Neuronal stem cell (in vitro differentiated cells): ENCODE data around the gene CCDC70.
"Not testable (repeated sequence)": the region's sequence is repeated elsewhere in the genome, so short reads cannot be mapped to it uniquely, and the experiment has no call there.

Source experiments
- DNase-seq: peaks from one replicate; pipeline ENCODE4 v3.0.0-alpha.2; 2013; ENCODE audit warnings: low spot score
- H2AFZ ChIP-seq: one replicate; pipeline ENCODE4 v1.6.1; 2013; ENCODE audit warnings: mild to moderate bottlenecking, low read length, inconsistent platforms
- H2AK5ac ChIP-seq: 2 replicates; pipeline ENCODE4 v1.6.1; 2013; ENCODE audit warnings: low read depth, mild to moderate bottlenecking, inconsistent platforms, low read length, moderate library complexity, mixed read lengths
- H2BK120ac ChIP-seq: 2 replicates; pipeline ENCODE4 v1.6.1; 2013; ENCODE audit warnings: low read depth, mild to moderate bottlenecking, inconsistent platforms, low read length, moderate library complexity, mixed read lengths
- H2BK12ac ChIP-seq: one replicate; pipeline ENCODE4 v1.6.1; 2013; ENCODE audit warnings: low read length, inconsistent platforms
- H2BK15ac ChIP-seq: 2 replicates; pipeline ENCODE4 v1.6.1; 2013; ENCODE audit warnings: mild to moderate bottlenecking, low read length, inconsistent platforms, mixed read lengths
- H2BK5ac ChIP-seq: one replicate; pipeline ENCODE4 v1.6.1; 2013; ENCODE audit warnings: inconsistent platforms, mild to moderate bottlenecking, low read length, moderate library complexity
- H3K14ac ChIP-seq: one replicate; pipeline ENCODE4 v1.6.1; 2013; ENCODE audit warnings: low read length, inconsistent platforms
- H3K18ac ChIP-seq: 2 replicates; pipeline ENCODE4 v1.6.1; 2013; ENCODE audit warnings: low read length, inconsistent platforms
- H3K23ac ChIP-seq: 2 replicates; pipeline ENCODE4 v1.6.1; 2013; ENCODE audit warnings: low read depth, mild to moderate bottlenecking, mixed read lengths, low read length, inconsistent platforms; ENCODE audit not compliant: poor library complexity
- H3K27ac ChIP-seq: replicated peaks from 3 replicates; pipeline ENCODE4 v1.5.1; 2013; ENCODE audit warnings: low read length, inconsistent platforms
- H3K27me3 ChIP-seq, 3 experiments: 2 replicates each; pipeline ENCODE4 v1.6.1; 2013; ENCODE audit warnings: low read length in 3 of 3, mild to moderate bottlenecking in 2 of 3, inconsistent platforms in 1 of 3, low read depth in 1 of 3, mixed read lengths in 1 of 3, moderate library complexity in 1 of 3; ENCODE audit not compliant: control insufficient read depth in 3 of 3, insufficient read depth in 3 of 3
- H3K36me3 ChIP-seq, 2 donors: replicated peaks in 1 of 2; 2 replicates each; pipeline ENCODE4 v1.6.1; 2013; ENCODE audit warnings: low read length in 2 of 2; ENCODE audit not compliant: control insufficient read depth in 2 of 2, insufficient read depth in 2 of 2
- H3K4ac ChIP-seq: 2 replicates; pipeline ENCODE4 v1.6.1; 2013; ENCODE audit warnings: inconsistent platforms, mild to moderate bottlenecking, low read length, moderate library complexity
- H3K4me1 ChIP-seq, 2 donors: 1 replicate in 1 of 2; 2 replicates in 1 of 2; pipeline ENCODE4 v1.6.1; 2013; ENCODE audit warnings: low read length in 2 of 2, low read depth in 1 of 2; ENCODE audit not compliant: control insufficient read depth in 2 of 2, insufficient read depth in 1 of 2
- H3K4me2 ChIP-seq: one replicate; pipeline ENCODE4 v1.6.1; 2013; ENCODE audit warnings: mild to moderate bottlenecking, low read length, inconsistent platforms; ENCODE audit not compliant: insufficient read depth, poor library complexity, severe bottlenecking
- H3K4me3 ChIP-seq, 2 donors: 2 replicates each; pipeline ENCODE4 v1.5.1; 2013; ENCODE audit warnings: low read length in 2 of 2, mild to moderate bottlenecking in 2 of 2, inconsistent platforms in 1 of 2, moderate library complexity in 1 of 2
- H3K79me1 ChIP-seq: one replicate; pipeline ENCODE4 v1.6.1; 2013; ENCODE audit warnings: low read depth, mild to moderate bottlenecking, inconsistent platforms, low read length, moderate library complexity
- H3K9ac ChIP-seq: one replicate; pipeline ENCODE4 v1.6.1; 2013; ENCODE audit warnings: mild to moderate bottlenecking, low read depth, low read length, inconsistent platforms; ENCODE audit not compliant: poor library complexity
- H3K9me3 ChIP-seq, 2 donors: replicated peaks in 1 of 2; 2 replicates each; pipeline versions ENCODE3 to v1.6.1; 2013; ENCODE audit warnings: low read length in 2 of 2, mild to moderate bottlenecking in 2 of 2, inconsistent platforms in 1 of 2, low read depth in 1 of 2, mixed read lengths in 1 of 2, moderate library complexity in 1 of 2; ENCODE audit not compliant: control insufficient read depth in 2 of 2, insufficient read depth in 1 of 2
- H4K8ac ChIP-seq: one replicate; pipeline ENCODE4 v1.6.1; 2013; ENCODE audit warnings: low read depth, mild to moderate bottlenecking, inconsistent platforms, low read length, moderate library complexity
- H4K91ac ChIP-seq: one replicate; pipeline ENCODE4 v1.6.1; 2013; ENCODE audit warnings: low read length, low read depth, mild to moderate bottlenecking, inconsistent platforms; ENCODE audit not compliant: poor library complexity
- WGBS, 2 donors: extraction: QIAGEN DNeasy Blood & Tissue Kit; methylation state at CpG; one replicate each; pipeline ENCODE4 v1.1.7; 2013; ENCODE audit warnings: missing lambda C conversion rate in 2 of 2, mixed read lengths in 1 of 2; ENCODE audit not compliant: insufficient read length in 2 of 2, insufficient replicate concordance in 1 of 2; ENCODE audit errors: extremely low coverage in 2 of 2; 5-methylcytosine and 5-hydroxymethylcytosine counted together

Gene CCDC70

DNA sequence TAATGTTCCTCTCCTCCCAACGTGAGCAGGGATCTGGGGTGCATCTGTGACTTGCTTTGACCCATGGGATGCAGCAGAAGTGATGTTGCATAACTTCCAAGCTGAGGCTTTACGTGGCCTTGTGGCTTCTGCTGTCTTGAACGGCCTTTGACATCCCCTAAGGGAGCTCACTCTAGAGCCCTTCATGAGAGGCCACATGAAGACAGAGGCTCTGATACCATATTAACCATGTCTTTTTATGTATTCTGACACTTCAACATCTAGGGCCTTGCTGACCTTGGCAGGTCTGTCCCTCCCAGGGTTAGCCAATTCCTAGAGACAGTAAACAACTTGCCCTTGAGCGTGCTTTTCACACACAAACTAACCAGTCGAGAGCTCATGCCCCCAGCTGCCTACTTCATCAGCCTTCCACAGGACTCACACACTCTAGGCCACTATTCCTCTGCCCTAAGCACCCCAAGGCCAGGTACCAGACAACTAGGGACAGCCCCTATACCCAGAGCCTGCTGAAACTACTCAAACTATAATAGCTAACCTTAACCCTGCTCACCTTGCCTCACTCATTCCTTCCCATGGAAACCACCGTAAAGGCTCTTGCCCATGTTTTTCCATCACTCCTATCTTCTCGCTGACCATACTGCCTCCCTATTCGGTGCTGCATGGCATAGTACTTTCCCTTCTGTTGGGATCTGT is 45.4 kb downstream of the CCDC70 start:
- Histone ChIP-seq H3K9me3 (peaks cover 0 to 2% of the 10 kb centered on the region in 2 donors), H4K91ac (no peak overlapping the region), H2AFZ (no peak overlapping the region), H2BK12ac (no peak overlapping the region), H3K4ac (no peak overlapping the region), H2BK15ac (no peak overlapping the region), H3K18ac (no peak overlapping the region), H3K4me1 (peaks cover 0 to 13% of the 10 kb centered on the region in 2 donors), H3K27ac (no peak overlapping the region), H3K23ac (no peak overlapping the region), H3K14ac (no peak overlapping the region), H4K8ac (no peak overlapping the region), H3K36me3 (no peaks in the 10 kb centered on the region), H3K9ac (no peak overlapping the region), H3K27me3 (peaks cover 0 to 15% (median 0%) of the 10 kb centered on the region in 3 experiments), H2BK120ac (no peak overlapping the region), H3K4me2 (no peak overlapping the region), H3K79me1 (no peaks in the 10 kb centered on the region), H2BK5ac (no peak overlapping the region), H2AK5ac (peak overlapping the region; percentile 6), H3K4me3 (no peak overlapping the region)
- no peak for DNase-seq
- WGBS, 2 donors = no CpG with 5 or more reads among the region's 8 CpGs

- not testable (repeated sequence) for H2BK12ac ChIP-seq, H3K23ac ChIP-seq, H3K4ac ChIP-seq, H2AFZ ChIP-seq, H2BK15ac ChIP-seq, H2BK120ac ChIP-seq, H3K79me1 ChIP-seq, H3K36me3 ChIP-seq, H3K18ac ChIP-seq, DNase-seq, H3K27ac ChIP-seq, H3K14ac ChIP-seq, H2AK5ac ChIP-seq, H4K91ac ChIP-seq, H4K8ac ChIP-seq, H3K4me2 ChIP-seq, H3K9ac ChIP-seq, H3K4me3 ChIP-seq, H2BK5ac ChIP-seq, H3K9me3 ChIP-seq
- WGBS, 2 donors = no CpG with 5 or more reads among the region's 5 CpGs
- Histone ChIP-seq H3K4me1 (peaks cover 3 to 19% of the 10 kb centered on the region in 2 donors), H3K27me3 (peaks cover 0 to 14% (median 0%) of the 10 kb centered on the region in 3 experiments)
Observed at GRCh38 chr13:51909265-51909664, 47.5 kb downstream of the CCDC70 start.

GRCh38 chr13:51910508-51910907 is 48.7 kb downstream of the CCDC70 start:
- WGBS, 2 donors = no CpG with 5 or more reads among the region's 12 CpGs
- Histone ChIP-seq H3K4me1 (peaks cover 3 to 13% of the 10 kb centered on the region in 2 donors), H3K4me3 (no peak overlapping the region), H4K8ac (no peak overlapping the region), H3K9ac (no peak overlapping the region), H3K4ac (no peak overlapping the region), H3K36me3 (no peaks in the 10 kb centered on the region), H3K79me1 (no peaks in the 10 kb centered on the region), H3K18ac (no peak overlapping the region), H3K4me2 (no peak overlapping the region), H2BK5ac (no peak overlapping the region), H4K91ac (no peak overlapping the region), H2AFZ (no peak overlapping the region), H3K9me3 (peaks cover 0 to 2% of the 10 kb centered on the region in 2 donors), H2BK12ac (no peak overlapping the region), H3K23ac (no peak overlapping the region), H2BK120ac (no peak overlapping the region), H3K14ac (no peak overlapping the region), H2AK5ac (peak overlapping the region; percentile 70), H3K27ac (no peak overlapping the region), H3K27me3 (peaks cover 0 to 7% (median 0%) of the 10 kb centered on the region in 3 experiments), H2BK15ac (no peak overlapping the region)
- no peak for DNase-seq

GRCh38 chr13:51912091-51912490 is 50.3 kb downstream of the CCDC70 start:
- no peak overlapping the region for H3K4me2 ChIP-seq
- no peak overlapping the region for H3K4ac ChIP-seq
- no CpG with 5 or more reads among the region's 10 CpGs for WGBS, 2 donors
- no peak for DNase-seq
- no peak overlapping the region for H3K14ac ChIP-seq
- no peaks in the 10 kb centered on the region for H3K36me3 ChIP-seq
- no peaks in the 10 kb centered on the region for H3K79me1 ChIP-seq
- H3K18ac ChIP-seq = no peak overlapping the region
- H2BK120ac ChIP-seq = no peak overlapping the region
- H4K8ac ChIP-seq = no peak overlapping the region
- no peak overlapping the region for H3K27ac ChIP-seq
- no peak overlapping the region for H3K4me3 ChIP-seq
- peaks cover 3 to 8% of the 10 kb centered on the region in 2 donors for H3K4me1 ChIP-seq
- H3K23ac ChIP-seq = no peak overlapping the region
- no peak overlapping the region for H3K9ac ChIP-seq
- no peak overlapping the region for H2BK12ac ChIP-seq
- no peak overlapping the region for H2AFZ ChIP-seq
- H3K27me3 ChIP-seq = peaks cover 0 to 4% (median 0%) of the 10 kb centered on the region in 3 experiments
- no peak overlapping the region for H2AK5ac ChIP-seq
- no peak overlapping the region for H2BK15ac ChIP-seq
- no peak overlapping the region for H4K91ac ChIP-seq
- H3K9me3 ChIP-seq = peaks cover 0 to 2% of the 10 kb centered on the region in 2 donors
- no peak overlapping the region for H2BK5ac ChIP-seq
